HepG2 (cell line): ENCODE measurements around the gene ANKRD29. TPM values are rescaled to one million over a fixed set of nuclear protein-coding genes. Genes with fewer than 3 reads are reported as not detected.

ENCODE experiments used
- ATAC-seq: fragments of 200-7000 bp; cut with Tn5 transposase; 3 replicates; pipeline ENCODE4 v1.9.1; 2020; ENCODE audit warnings: mild to moderate bottlenecking, moderate library complexity
- BruUV-seq: library from RNA; stranded (reverse); fragments of 400-500 nt; replicated peaks from 2 replicates; lab custom pipeline; 2021; lab: Mats Ljungman, UMichigan
- CTCF ChIA-PET: fragments of 300-600 bp; formaldehyde crosslinking; extraction: SDS; loops from one replicate; lab custom pipeline; 2021; ENCODE audit warnings: low total read pairs, inconsistent platforms, low intra/inter-chr PET ratio; lab: Yijun Ruan, JAX
- POLR2A ChIA-PET: fragments of 350-600 bp; sonication (Branson Sonifier 250); formaldehyde crosslinking; loops from one replicate; lab custom pipeline; 2020; ENCODE audit warnings: antibody characterized with exemption, inconsistent platforms; lab: Yijun Ruan, JAX
- DNase-seq: peaks from one replicate; pipeline ENCODE4 v3.0.0-alpha.2; 2015; ENCODE audit warnings: low spot score
- FAIRE-seq: peaks from 3 replicates; lab custom pipeline; 2011; peaks lifted over from hg19 to GRCh38; lab: Jason Lieb, UNC
- H2AFZ ChIP-seq: one replicate; pipeline ENCODE4 v1.6.1; 2011; ENCODE audit warnings: low read length, inconsistent platforms
- H3K27ac ChIP-seq: fragments of 300-600 bp; 3 replicates; pipeline ENCODE4 v1.8.0; 2011; ENCODE audit warnings: mixed run types, mild to moderate bottlenecking, mixed read lengths, low read length, inconsistent platforms; ENCODE audit not compliant: insufficient read depth; ENCODE audit errors: extremely low read length
- H3K27me3 ChIP-seq, 2 experiments: fragments of 200-600 bp in 1 of 2; 2 replicates in 1 of 2; 3 replicates in 1 of 2; pipeline versions ENCODE4 v1.6.0 to v1.8.0; 2011; ENCODE audit warnings: low read length in 2 of 2, mild to moderate bottlenecking in 2 of 2, moderate library complexity in 2 of 2, inconsistent platforms in 1 of 2; ENCODE audit not compliant: insufficient read depth in 2 of 2, control insufficient read depth in 1 of 2
- H3K36me3 ChIP-seq, 2 experiments: fragments of 200-600 bp in 1 of 2; replicated peaks in 1 of 2; 2 replicates in 1 of 2; 3 replicates in 1 of 2; pipeline versions ENCODE4 v1.5.1 to v1.8.0; 2011; ENCODE audit warnings: low read length in 2 of 2, inconsistent platforms in 1 of 2; ENCODE audit not compliant: insufficient read depth in 2 of 2, control insufficient read depth in 1 of 2
- H3K4me1 ChIP-seq: 2 replicates; pipeline ENCODE4 v1.5.1; 2012; ENCODE audit warnings: low read length, inconsistent platforms; ENCODE audit not compliant: insufficient read depth
- H3K4me2 ChIP-seq: 2 replicates; pipeline ENCODE4 v1.6.0; 2011; ENCODE audit warnings: low read depth, low read length, inconsistent platforms
- H3K4me3 ChIP-seq, 3 experiments: fragments of 200-600 bp in 1 of 3; sonication (generic), shearing (Covaris generic) in 1 of 3; replicated peaks in 1 of 3; 2 replicates each; pipeline ENCODE4 v1.5.1; 2011 to 2016; ENCODE audit warnings: low read length in 3 of 3, inconsistent platforms in 2 of 3, low read depth in 2 of 3, mild to moderate bottlenecking in 2 of 3, control low read depth in 1 of 3, mixed read lengths in 1 of 3; ENCODE audit not compliant: insufficient read depth in 1 of 3
- H3K79me2 ChIP-seq: one replicate; pipeline ENCODE4 v1.6.1; 2011; ENCODE audit warnings: low read length, inconsistent platforms; ENCODE audit not compliant: insufficient read depth
- H3K9ac ChIP-seq: 2 replicates; pipeline ENCODE4 v1.6.0; 2011; ENCODE audit warnings: mild to moderate bottlenecking, low read depth, low read length, inconsistent platforms; ENCODE audit not compliant: insufficient read depth
- H3K9me3 ChIP-seq: 2 replicates; pipeline ENCODE4 v1.5.1; 2012; ENCODE audit warnings: mild to moderate bottlenecking, low read length
- H4K20me1 ChIP-seq: 2 replicates; pipeline ENCODE4 v1.6.0; 2011; ENCODE audit warnings: inconsistent platforms, mild to moderate bottlenecking, low read length, moderate library complexity; ENCODE audit not compliant: insufficient read depth
- MYC ChIP-seq: sonication (generic); formaldehyde crosslinking; IDR thresholded peaks from 2 replicates; pipeline ENCODE4 v1.9.0; 2021; ENCODE audit warnings: missing genetic modification reagents, borderline replicate concordance
- NFIC ChIP-seq: IDR thresholded peaks from 2 replicates; pipeline ENCODE4 v1.6.1; 2012; ENCODE audit warnings: mild to moderate bottlenecking, low read length, inconsistent platforms
- TBL1XR1 ChIP-seq: fragments of 150-350 bp; IDR thresholded peaks from 2 replicates; pipeline ENCODE4 v1.6.1; 2014; ENCODE audit warnings: borderline replicate concordance, low read length; ENCODE audit not compliant: partially characterized antibody
- TBP ChIP-seq: sonication (generic); formaldehyde crosslinking; IDR thresholded peaks from 2 replicates; pipeline ENCODE4 v1.5.0; 2020; ENCODE audit warnings: missing genetic modification reagents
- ZNF24 ChIP-seq: fragments of 450-650 bp; IDR thresholded peaks from 2 replicates; pipeline ENCODE4 v1.6.1; 2017; ENCODE audit warnings: antibody characterized with exemption, mild to moderate bottlenecking
- ZNF253 ChIP-seq: sonication (generic); formaldehyde crosslinking; IDR thresholded peaks from 2 replicates; pipeline ENCODE4 v1.8.0; 2022; ENCODE audit warnings: mild to moderate bottlenecking, missing genetic modification reagents, borderline replicate concordance
- ZNF34 ChIP-seq: sonication (generic); formaldehyde crosslinking; IDR thresholded peaks from 2 replicates; pipeline ENCODE4 v1.4.0; 2020; ENCODE audit warnings: mild to moderate bottlenecking, missing genetic modification reagents, borderline replicate concordance
- ZNF441 ChIP-seq: sonication (generic); formaldehyde crosslinking; IDR thresholded peaks from 2 replicates; pipeline ENCODE4 v1.7.0; 2021; ENCODE audit warnings: missing genetic modification reagents, borderline replicate concordance
- ZNF550 ChIP-seq: sonication (generic); formaldehyde crosslinking; IDR thresholded peaks from 2 replicates; pipeline ENCODE4 v1.4.0; 2020; ENCODE audit warnings: mild to moderate bottlenecking, missing genetic modification reagents, borderline replicate concordance
- WGBS: methylation state at CpG from one replicate; pipeline ENCODE4 v1.1.6; 2017; ENCODE audit warnings: low lambda C conversion rate; 5-methylcytosine and 5-hydroxymethylcytosine counted together
- in situ Hi-C: cut with HindIII; loops from 2 replicates; pipeline ENCODE4 v1.10.0; 2017; ENCODE audit warnings: low pct_unique_long_range_greater_than_20kb; ENCODE audit not compliant: extremely low pct_ligation_motif_present
- intact Hi-C: fragments of 100-400 bp; cut with micrococcal nuclease; formaldehyde crosslinking; loops from one replicate; pipeline ENCODE4 v1.10.0; 2022; ENCODE audit not compliant: unreplicated experiment
- polyA plus RNA-seq, 8 experiments: library from polyadenylated mRNA; depleted of rRNA in 3 of 8; stranded (reverse) in 7 of 8; unstranded in 1 of 8; fragments of >200 nt; fragmentation: Illumina TruSeq in 4 of 8; extraction: Trizol in 4 of 8; gene quantifications; 2 replicates each; pipeline versions ENCODE4 v1.2.1 to v1.2.3, GENCODE V29; 2011 to 2016; ENCODE audit warnings: low read depth in 4 of 8, missing spikeins in 1 of 8, mixed read lengths in 1 of 8; ENCODE audit not compliant: insufficient read depth in 1 of 8
- total RNA-seq, 5 experiments: library from RNA; depleted of rRNA; stranded (reverse); fragments of >200 nt; fragmentation: Illumina TruSeq; extraction: Trizol; gene quantifications; 2 replicates each; pipeline ENCODE4 v1.2.3, GENCODE V29; 2016; ENCODE audit warnings: low read depth in 1 of 5
- TF ChIP-seq, protein P1 (sequence below): sonication (generic); formaldehyde crosslinking; IDR thresholded peaks from 2 replicates; pipeline ENCODE4 v1.4.0; 2020; ENCODE audit warnings: mild to moderate bottlenecking, missing genetic modification reagents, borderline replicate concordance
- TF ChIP-seq, protein P2 (sequence below): sonication (generic); formaldehyde crosslinking; IDR thresholded peaks from 2 replicates; pipeline ENCODE4 v1.5.0; 2020; ENCODE audit warnings: missing genetic modification reagents
- TF ChIP-seq, protein P3 (sequence below), 2 experiments: sonication (generic) in 1 of 2; formaldehyde crosslinking in 1 of 2; IDR thresholded peaks; 2 replicates each; pipeline versions ENCODE4 v1.4.0 to v1.6.1; 2018 to 2020; ENCODE audit warnings: missing genetic modification reagents in 2 of 2, borderline replicate concordance in 1 of 2, low read depth in 1 of 2, mild to moderate bottlenecking in 1 of 2, missing biosample characterization in 1 of 2
- TF ChIP-seq, protein P4 (sequence below): sonication (generic); formaldehyde crosslinking; IDR thresholded peaks from 2 replicates; pipeline ENCODE4 v1.8.0; 2022; ENCODE audit warnings: mild to moderate bottlenecking, missing genetic modification reagents; ENCODE audit not compliant: insufficient replicate concordance

The ANKRD29 gene
- total and polyA plus RNA-seq, 2 of the 13 experiments (the other 11 are each of a cell fraction or from before 2014, with no cell fraction given): not detected

DNA sequence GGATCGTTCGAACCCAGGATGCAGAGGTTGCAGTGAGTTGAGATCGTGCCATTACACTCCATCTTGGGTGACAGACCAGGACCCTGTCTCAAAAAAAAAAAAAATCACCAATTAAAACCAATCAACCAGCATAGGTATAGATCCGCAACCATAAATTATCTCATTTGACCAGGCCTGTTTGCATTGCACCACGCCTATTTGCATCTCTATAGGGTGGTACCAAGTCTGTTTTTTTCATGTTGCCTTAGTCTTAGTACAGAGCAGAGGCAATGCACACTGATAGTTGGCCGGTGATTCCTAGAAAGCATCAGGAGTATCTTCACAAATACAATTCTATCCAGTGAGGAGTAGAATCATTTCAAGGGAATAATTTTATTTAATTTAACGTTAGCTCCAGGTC, 67.1 kb downstream of the ANKRD29 start (continued):
- TF ChIP-seq ZNF253 (CRISPR knock-in tag): no peak
- TF ChIP-seq, all 625 proteins: peak for 0

DNA sequence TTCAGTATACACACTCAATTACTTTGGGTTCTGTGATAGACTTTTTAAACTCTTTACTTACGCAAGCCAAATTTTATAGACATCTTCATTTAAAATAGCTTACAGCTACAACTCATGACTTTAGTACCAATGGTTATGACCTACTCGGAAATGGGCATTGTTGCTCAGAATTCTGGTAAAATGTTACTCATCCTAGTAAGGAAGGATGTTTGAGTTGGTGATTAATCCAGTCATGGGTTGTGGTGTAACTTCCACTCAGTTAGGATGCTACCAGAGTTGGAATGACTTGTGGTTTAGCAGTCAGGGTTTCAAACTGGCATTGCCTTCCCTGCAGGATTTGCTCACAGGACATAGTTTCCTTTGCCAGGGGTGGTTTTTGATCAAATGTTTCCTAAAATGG, 69.0 kb downstream of the ANKRD29 start:
- Histone ChIP-seq H4K20me1 (no peaks in the 10 kb centered on the region), H3K9ac (no peak overlapping the region), H3K79me2 (no peaks in the 10 kb centered on the region), H3K9me3 (no peaks in the 10 kb centered on the region), H3K4me1 (peaks cover 8% of the 10 kb centered on the region), H3K27ac (no peak overlapping the region), H3K36me3 (no peaks in the 10 kb centered on the region), H3K4me2 (no peak overlapping the region), H3K4me3 (no peak overlapping the region), H3K27me3 (no peaks in the 10 kb centered on the region), H2AFZ (no peak overlapping the region)
- FAIRE-seq: no peak
- intact Hi-C loops: no loop called here
- no peak for ATAC-seq
- BruUV-seq: no TSS peak
- POLR2A ChIA-PET: no interaction called here
- DNase-seq: no peak
- in situ Hi-C loops: no loop called here
- CTCF ChIA-PET: no interaction called here
- WGBS: 50% methylated on average over 2 of the region's 2 CpGs
- TF ChIP-seq, protein P1, sequence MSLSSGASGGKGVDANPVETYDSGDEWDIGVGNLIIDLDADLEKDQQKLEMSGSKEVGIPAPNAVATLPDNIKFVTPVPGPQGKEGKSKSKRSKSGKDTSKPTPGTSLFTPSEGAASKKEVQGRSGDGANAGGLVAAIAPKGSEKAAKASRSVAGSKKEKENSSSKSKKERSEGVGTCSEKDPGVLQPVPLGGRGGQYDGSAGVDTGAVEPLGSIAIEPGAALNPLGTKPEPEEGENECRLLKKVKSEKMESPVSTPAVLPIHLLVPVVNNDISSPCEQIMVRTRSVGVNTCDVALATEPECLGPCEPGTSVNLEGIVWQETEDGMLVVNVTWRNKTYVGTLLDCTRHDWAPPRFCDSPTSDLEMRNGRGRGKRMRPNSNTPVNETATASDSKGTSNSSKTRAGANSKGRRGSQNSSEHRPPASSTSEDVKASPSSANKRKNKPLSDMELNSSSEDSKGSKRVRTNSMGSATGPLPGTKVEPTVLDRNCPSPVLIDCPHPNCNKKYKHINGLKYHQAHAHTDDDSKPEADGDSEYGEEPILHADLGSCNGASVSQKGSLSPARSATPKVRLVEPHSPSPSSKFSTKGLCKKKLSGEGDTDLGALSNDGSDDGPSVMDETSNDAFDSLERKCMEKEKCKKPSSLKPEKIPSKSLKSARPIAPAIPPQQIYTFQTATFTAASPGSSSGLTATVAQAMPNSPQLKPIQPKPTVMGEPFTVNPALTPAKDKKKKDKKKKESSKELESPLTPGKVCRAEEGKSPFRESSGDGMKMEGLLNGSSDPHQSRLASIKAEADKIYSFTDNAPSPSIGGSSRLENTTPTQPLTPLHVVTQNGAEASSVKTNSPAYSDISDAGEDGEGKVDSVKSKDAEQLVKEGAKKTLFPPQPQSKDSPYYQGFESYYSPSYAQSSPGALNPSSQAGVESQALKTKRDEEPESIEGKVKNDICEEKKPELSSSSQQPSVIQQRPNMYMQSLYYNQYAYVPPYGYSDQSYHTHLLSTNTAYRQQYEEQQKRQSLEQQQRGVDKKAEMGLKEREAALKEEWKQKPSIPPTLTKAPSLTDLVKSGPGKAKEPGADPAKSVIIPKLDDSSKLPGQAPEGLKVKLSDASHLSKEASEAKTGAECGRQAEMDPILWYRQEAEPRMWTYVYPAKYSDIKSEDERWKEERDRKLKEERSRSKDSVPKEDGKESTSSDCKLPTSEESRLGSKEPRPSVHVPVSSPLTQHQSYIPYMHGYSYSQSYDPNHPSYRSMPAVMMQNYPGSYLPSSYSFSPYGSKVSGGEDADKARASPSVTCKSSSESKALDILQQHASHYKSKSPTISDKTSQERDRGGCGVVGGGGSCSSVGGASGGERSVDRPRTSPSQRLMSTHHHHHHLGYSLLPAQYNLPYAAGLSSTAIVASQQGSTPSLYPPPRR (CRISPR knock-in tag): no peak
- TF ChIP-seq, protein P2, sequence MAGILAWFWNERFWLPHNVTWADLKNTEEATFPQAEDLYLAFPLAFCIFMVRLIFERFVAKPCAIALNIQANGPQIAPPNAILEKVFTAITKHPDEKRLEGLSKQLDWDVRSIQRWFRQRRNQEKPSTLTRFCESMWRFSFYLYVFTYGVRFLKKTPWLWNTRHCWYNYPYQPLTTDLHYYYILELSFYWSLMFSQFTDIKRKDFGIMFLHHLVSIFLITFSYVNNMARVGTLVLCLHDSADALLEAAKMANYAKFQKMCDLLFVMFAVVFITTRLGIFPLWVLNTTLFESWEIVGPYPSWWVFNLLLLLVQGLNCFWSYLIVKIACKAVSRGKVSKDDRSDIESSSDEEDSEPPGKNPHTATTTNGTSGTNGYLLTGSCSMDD (CRISPR knock-in tag): no peak
- TF ChIP-seq, protein P3, sequence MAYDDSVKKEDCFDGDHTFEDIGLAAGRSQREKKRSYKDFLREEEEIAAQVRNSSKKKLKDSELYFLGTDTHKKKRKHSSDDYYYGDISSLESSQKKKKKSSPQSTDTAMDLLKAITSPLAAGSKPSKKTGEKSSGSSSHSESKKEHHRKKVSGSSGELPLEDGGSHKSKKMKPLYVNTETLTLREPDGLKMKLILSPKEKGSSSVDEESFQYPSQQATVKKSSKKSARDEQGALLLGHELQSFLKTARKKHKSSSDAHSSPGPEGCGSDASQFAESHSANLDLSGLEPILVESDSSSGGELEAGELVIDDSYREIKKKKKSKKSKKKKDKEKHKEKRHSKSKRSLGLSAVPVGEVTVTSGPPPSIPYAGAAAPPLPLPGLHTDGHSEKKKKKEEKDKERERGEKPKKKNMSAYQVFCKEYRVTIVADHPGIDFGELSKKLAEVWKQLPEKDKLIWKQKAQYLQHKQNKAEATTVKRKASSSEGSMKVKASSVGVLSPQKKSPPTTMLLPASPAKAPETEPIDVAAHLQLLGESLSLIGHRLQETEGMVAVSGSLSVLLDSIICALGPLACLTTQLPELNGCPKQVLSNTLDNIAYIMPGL (CRISPR knock-in tag; IDR thresholded peaks at IDR 0.05; ENCODE audit: borderline replicate concordance in 1 of 2, low read depth in 1 of 2): no peak
- TF ChIP-seq ZNF441 (CRISPR knock-in tag) (no peak), ZNF550 (CRISPR knock-in tag) (no peak), TBP (CRISPR knock-in tag) (no peak), NFIC (no peak), ZNF24 (no peak), ZNF34 (CRISPR knock-in tag) (no peak), MYC (CRISPR knock-in tag) (no peak), TBL1XR1 (no peak)
- TF ChIP-seq, protein P4, sequence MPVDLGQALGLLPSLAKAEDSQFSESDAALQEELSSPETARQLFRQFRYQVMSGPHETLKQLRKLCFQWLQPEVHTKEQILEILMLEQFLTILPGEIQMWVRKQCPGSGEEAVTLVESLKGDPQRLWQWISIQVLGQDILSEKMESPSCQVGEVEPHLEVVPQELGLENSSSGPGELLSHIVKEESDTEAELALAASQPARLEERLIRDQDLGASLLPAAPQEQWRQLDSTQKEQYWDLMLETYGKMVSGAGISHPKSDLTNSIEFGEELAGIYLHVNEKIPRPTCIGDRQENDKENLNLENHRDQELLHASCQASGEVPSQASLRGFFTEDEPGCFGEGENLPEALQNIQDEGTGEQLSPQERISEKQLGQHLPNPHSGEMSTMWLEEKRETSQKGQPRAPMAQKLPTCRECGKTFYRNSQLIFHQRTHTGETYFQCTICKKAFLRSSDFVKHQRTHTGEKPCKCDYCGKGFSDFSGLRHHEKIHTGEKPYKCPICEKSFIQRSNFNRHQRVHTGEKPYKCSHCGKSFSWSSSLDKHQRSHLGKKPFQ (CRISPR knock-in tag): no peak
